HPDE6-E6E7 (cell line): ENCODE data around the gene PBOV1.
"Not testable (repeated sequence)": the region's sequence is repeated elsewhere in the genome, so short reads cannot be mapped to it uniquely, and the experiment has no call there.

Experiments
- DNase-seq: peaks from one replicate; pipeline ENCODE4 v3.0.0; 2011; ENCODE audit warnings: missing footprints; ENCODE audit errors: extremely low spot score

Gene PBOV1

GRCh38 chr6:138237463-138237862 lies 19.2 kb upstream of the PBOV1 start:
- no peak for DNase-seq

GRCh38 chr6:138235693-138236092 lies 17.4 kb upstream of the PBOV1 start:
- DNase-seq, result no peak

- DNase-seq, result no peak
Observed at GRCh38 chr6:138235205-138235604, 16.9 kb upstream of the PBOV1 start.

GRCh38 chr6:138234363-138234762 lies 16.1 kb upstream of the PBOV1 start:
- DNase-seq, result peak; percentile 37

- peak; percentile 31 for DNase-seq
Observed at GRCh38 chr6:138231381-138231886, 13.1 kb upstream of the PBOV1 start.

- no peak for DNase-seq
Observed at GRCh38 chr6:138230759-138231380, 12.6 kb upstream of the PBOV1 start.

- no peak for DNase-seq
Observed at GRCh38 chr6:138230221-138230620, 11.9 kb upstream of the PBOV1 start.

- DNase-seq, result no peak
Observed at GRCh38 chr6:138229663-138230179, 11.4 kb upstream of the PBOV1 start.

- DNase-seq, result no peak
Observed at GRCh38 chr6:138229072-138229471, 10.8 kb upstream of the PBOV1 start.

GRCh38 chr6:138227316-138227781 lies 9.1 kb upstream of the PBOV1 start:
- DNase-seq, result no peak

GRCh38 chr6:138226700-138227315 lies 8.5 kb upstream of the PBOV1 start:
- DNase-seq, result no peak

GRCh38 chr6:138225953-138226352 lies 7.7 kb upstream of the PBOV1 start:
- DNase-seq, result no peak

- no peak for DNase-seq
Observed at GRCh38 chr6:138222901-138223546, 4.7 kb upstream of the PBOV1 start.

- no peak for DNase-seq
Observed at GRCh38 chr6:138219901-138220300, 1.6 kb upstream of the PBOV1 start.

- DNase-seq, result no peak
Observed at GRCh38 chr6:138219398-138219797, 1.1 kb upstream of the PBOV1 start.

GRCh38 chr6:138215093-138215782 lies 3.1 kb downstream of the PBOV1 start:
- DNase-seq, result no peak

- not testable (repeated sequence) for DNase-seq
Observed at GRCh38 chr6:138212530-138212929, 5.8 kb downstream of the PBOV1 start.

GRCh38 chr6:138211601-138212000 lies 6.7 kb downstream of the PBOV1 start:
- no peak for DNase-seq

GRCh38 chr6:138211048-138211581 lies 7.2 kb downstream of the PBOV1 start:
- DNase-seq, result no peak

GRCh38 chr6:138206862-138207261 lies 11.4 kb downstream of the PBOV1 start:
- no peak for DNase-seq

- no peak for DNase-seq
Observed at GRCh38 chr6:138205437-138206094, 12.7 kb downstream of the PBOV1 start.
